Measurements from ENCODE around the gene AP3S2.

The AP3S2 gene

GRCh38 chr15:89833966-89834365 lies 59.8 kb downstream of the AP3S2 start:
- H3K27me3 ChIP-seq (ENCODE audit: insufficient read depth, low read length): no peaks in the 10 kb centered on the region

GRCh38 chr15:89830639-89831038 lies 63.2 kb downstream of the AP3S2 start:
- Histone ChIP-seq H2AFZ (ENCODE audit: low read depth, low read length) (no peak overlapping the region), H3K27me3 (ENCODE audit: insufficient read depth, low read length) (no peaks in the 10 kb centered on the region), H3K4me3 (ENCODE audit: low read length) (no peak overlapping the region), H3K4me1 (ENCODE audit: insufficient read depth, low read length) (peaks cover 4% of the 10 kb centered on the region), H3K36me3 (ENCODE audit: insufficient read depth, low read length) (peaks cover 28% of the 10 kb centered on the region), H3K9me3 (ENCODE audit: low read length) (peaks cover 2% of the 10 kb centered on the region)

More at GRCh38 chr15:89833966-89834365, 59.8 kb downstream of the AP3S2 start:
- H3K36me3 ChIP-seq (ENCODE audit: insufficient read depth, low read length): peaks cover 46% of the 10 kb centered on the region
- H2AFZ ChIP-seq (ENCODE audit: low read depth, low read length): no peak overlapping the region
- H3K4me1 ChIP-seq (ENCODE audit: insufficient read depth, low read length): peaks cover 1% of the 10 kb centered on the region
- H3K4me3 ChIP-seq (ENCODE audit: low read length): no peak overlapping the region
- peaks cover 2% of the 10 kb centered on the region for H3K9me3 ChIP-seq (ENCODE audit: low read length)

- Histone ChIP-seq H3K4me3 (ENCODE audit: low read length) (no peak overlapping the region), H3K9me3 (ENCODE audit: low read length) (no peaks in the 10 kb centered on the region), H3K27me3 (ENCODE audit: insufficient read depth, low read length) (no peaks in the 10 kb centered on the region), H3K36me3 (ENCODE audit: insufficient read depth, low read length) (peaks cover 20% of the 10 kb centered on the region), H2AFZ (ENCODE audit: low read depth, low read length) (no peak overlapping the region), H3K4me1 (ENCODE audit: insufficient read depth, low read length) (peaks cover 4% of the 10 kb centered on the region)
Observed at GRCh38 chr15:89829616-89830440, 64.0 kb downstream of the AP3S2 start.

GRCh38 chr15:89829161-89829560 lies 64.6 kb downstream of the AP3S2 start:
- Histone ChIP-seq H2AFZ (ENCODE audit: low read depth, low read length) (no peak overlapping the region), H3K27me3 (ENCODE audit: insufficient read depth, low read length) (no peaks in the 10 kb centered on the region), H3K4me3 (ENCODE audit: low read length) (no peak overlapping the region)

GRCh38 chr15:89828281-89829145 lies 65.3 kb downstream of the AP3S2 start:
- Histone ChIP-seq H2AFZ (ENCODE audit: low read depth, low read length) (no peak overlapping the region), H3K9me3 (ENCODE audit: low read length) (no peaks in the 10 kb centered on the region), H3K36me3 (ENCODE audit: insufficient read depth, low read length) (peaks cover 8% of the 10 kb centered on the region), H3K4me3 (ENCODE audit: low read length) (no peak overlapping the region), H3K27me3 (ENCODE audit: insufficient read depth, low read length) (no peaks in the 10 kb centered on the region), H3K4me1 (ENCODE audit: insufficient read depth, low read length) (peaks cover 4% of the 10 kb centered on the region)

More at GRCh38 chr15:89829161-89829560, 64.6 kb downstream of the AP3S2 start:
- H3K9me3 ChIP-seq (ENCODE audit: low read length): no peaks in the 10 kb centered on the region
- H3K36me3 ChIP-seq (ENCODE audit: insufficient read depth, low read length): peaks cover 15% of the 10 kb centered on the region
- H3K4me1 ChIP-seq (ENCODE audit: insufficient read depth, low read length): peaks cover 4% of the 10 kb centered on the region

GRCh38 chr15:89827829-89828228 lies 66.0 kb downstream of the AP3S2 start:
- Histone ChIP-seq H3K9me3 (ENCODE audit: low read length) (no peaks in the 10 kb centered on the region), H3K4me1 (ENCODE audit: insufficient read depth, low read length) (peaks cover 4% of the 10 kb centered on the region), H2AFZ (ENCODE audit: low read depth, low read length) (no peak overlapping the region), H3K4me3 (ENCODE audit: low read length) (no peak overlapping the region), H3K27me3 (ENCODE audit: insufficient read depth, low read length) (no peaks in the 10 kb centered on the region), H3K36me3 (ENCODE audit: insufficient read depth, low read length) (peaks cover 1% of the 10 kb centered on the region)

- H3K36me3 ChIP-seq (ENCODE audit: insufficient read depth, low read length): no peaks in the 10 kb centered on the region
- peaks cover 4% of the 10 kb centered on the region for H3K4me1 ChIP-seq (ENCODE audit: insufficient read depth, low read length)
- H3K4me3 ChIP-seq (ENCODE audit: low read length): no peak overlapping the region
- H2AFZ ChIP-seq (ENCODE audit: low read depth, low read length): no peak overlapping the region
- H3K27me3 ChIP-seq (ENCODE audit: insufficient read depth, low read length): peaks cover 5% of the 10 kb centered on the region
- H3K9me3 ChIP-seq (ENCODE audit: low read length): no peaks in the 10 kb centered on the region
Observed at GRCh38 chr15:89826671-89827655, 66.8 kb downstream of the AP3S2 start.

GRCh38 chr15:89825271-89825940 lies 68.4 kb downstream of the AP3S2 start:
- Histone ChIP-seq H2AFZ (ENCODE audit: low read depth, low read length) (no peak overlapping the region), H3K4me1 (ENCODE audit: insufficient read depth, low read length) (peaks cover 4% of the 10 kb centered on the region), H3K27me3 (ENCODE audit: insufficient read depth, low read length) (peaks cover 10% of the 10 kb centered on the region), H3K36me3 (ENCODE audit: insufficient read depth, low read length) (no peaks in the 10 kb centered on the region), H3K9me3 (ENCODE audit: low read length) (no peaks in the 10 kb centered on the region), H3K4me3 (ENCODE audit: low read length) (no peak overlapping the region)

GRCh38 chr15:89824607-89824867 lies 69.3 kb downstream of the AP3S2 start:
- peaks cover 10% of the 10 kb centered on the region for H3K27me3 ChIP-seq (ENCODE audit: insufficient read depth, low read length)

GRCh38 chr15:89823836-89824606 lies 69.8 kb downstream of the AP3S2 start:
- Histone ChIP-seq H3K36me3 (ENCODE audit: insufficient read depth, low read length) (no peaks in the 10 kb centered on the region), H3K27me3 (ENCODE audit: insufficient read depth, low read length) (peaks cover 10% of the 10 kb centered on the region), H3K9me3 (ENCODE audit: low read length) (no peaks in the 10 kb centered on the region), H3K4me1 (ENCODE audit: insufficient read depth, low read length) (peaks cover 3% of the 10 kb centered on the region), H2AFZ (ENCODE audit: low read depth, low read length) (no peak overlapping the region), H3K4me3 (ENCODE audit: low read length) (no peak overlapping the region)

More at GRCh38 chr15:89824607-89824867, 69.3 kb downstream of the AP3S2 start:
- Histone ChIP-seq H3K4me1 (ENCODE audit: insufficient read depth, low read length) (peaks cover 4% of the 10 kb centered on the region), H3K36me3 (ENCODE audit: insufficient read depth, low read length) (no peaks in the 10 kb centered on the region), H3K4me3 (ENCODE audit: low read length) (no peak overlapping the region), H3K9me3 (ENCODE audit: low read length) (no peaks in the 10 kb centered on the region), H2AFZ (ENCODE audit: low read depth, low read length) (no peak overlapping the region)

- Histone ChIP-seq H3K4me1 (ENCODE audit: insufficient read depth, low read length) (no peaks in the 10 kb centered on the region), H3K9me3 (ENCODE audit: low read length) (no peaks in the 10 kb centered on the region), H3K36me3 (ENCODE audit: insufficient read depth, low read length) (no peaks in the 10 kb centered on the region), H2AFZ (ENCODE audit: low read depth, low read length) (no peak overlapping the region), H3K4me3 (ENCODE audit: low read length) (no peak overlapping the region), H3K27me3 (ENCODE audit: insufficient read depth, low read length) (peaks cover 10% of the 10 kb centered on the region)
Observed at GRCh38 chr15:89822951-89823711, 70.7 kb downstream of the AP3S2 start.

Data from neuron (in vitro differentiated cells).